DMS153 (cell line): Measurements from ENCODE around the gene IL16.

Experiments
- DNase-seq: peaks from one replicate; lab custom pipeline; 2025; lab: John Stamatoyannopoulos, UW

IL16 gene

GRCh38 chr15:81275711-81276392 is 79.2 kb downstream of the IL16 start:
- no peak for DNase-seq

- DNase-seq, result no peak
Observed at GRCh38 chr15:81276967-81277366, 80.3 kb downstream of the IL16 start.

- no peak for DNase-seq
Observed at GRCh38 chr15:81277851-81278250, 81.2 kb downstream of the IL16 start.

- DNase-seq, result no peak
Observed at GRCh38 chr15:81278306-81279029, 81.8 kb downstream of the IL16 start.

- DNase-seq, result no peak
Observed at GRCh38 chr15:81279621-81280485, 83.2 kb downstream of the IL16 start.

GRCh38 chr15:81280696-81281455 is 84.2 kb downstream of the IL16 start:
- DNase-seq, result no peak

GRCh38 chr15:81281456-81281735 is 84.7 kb downstream of the IL16 start:
- DNase-seq, result no peak

- DNase-seq, result no peak
Observed at GRCh38 chr15:81281766-81282605, 85.3 kb downstream of the IL16 start.

GRCh38 chr15:81282606-81282895 is 85.9 kb downstream of the IL16 start:
- no peak for DNase-seq

- no peak for DNase-seq
Observed at GRCh38 chr15:81282911-81283310, 86.2 kb downstream of the IL16 start.

- DNase-seq, result no peak
Observed at GRCh38 chr15:81284256-81285031, 87.8 kb downstream of the IL16 start.

- DNase-seq, result no peak
Observed at GRCh38 chr15:81285461-81285860, 88.8 kb downstream of the IL16 start.

- no peak for DNase-seq
Observed at GRCh38 chr15:81286621-81287121, 90.0 kb downstream of the IL16 start.

- no peak for DNase-seq
Observed at GRCh38 chr15:81288040-81288439, 91.4 kb downstream of the IL16 start.

- no peak for DNase-seq
Observed at GRCh38 chr15:81288616-81289015, 91.9 kb downstream of the IL16 start.

- no peak for DNase-seq
Observed at GRCh38 chr15:81289910-81290309, 93.2 kb downstream of the IL16 start.

GRCh38 chr15:81291916-81292522 is 95.3 kb downstream of the IL16 start:
- no peak for DNase-seq

GRCh38 chr15:81292523-81293001 is 95.9 kb downstream of the IL16 start:
- no peak for DNase-seq

- no peak for DNase-seq
Observed at GRCh38 chr15:81293728-81294515, 97.2 kb downstream of the IL16 start.
